HK-2 (cell line): ENCODE data around the gene DDX60.
A peak's percentile ranks its signal among the peaks of the same experiment; 100 is the strongest.
"Not testable (repeated sequence)": the region's sequence is repeated elsewhere in the genome, so short reads cannot be mapped to it uniquely, and the experiment has no call there.

Source experiments
- DNase-seq: peaks from one replicate; pipeline ENCODE4 v3.0.0-alpha.2; 2018; ENCODE audit not compliant: unreplicated experiment

The DDX60 gene, protein sequence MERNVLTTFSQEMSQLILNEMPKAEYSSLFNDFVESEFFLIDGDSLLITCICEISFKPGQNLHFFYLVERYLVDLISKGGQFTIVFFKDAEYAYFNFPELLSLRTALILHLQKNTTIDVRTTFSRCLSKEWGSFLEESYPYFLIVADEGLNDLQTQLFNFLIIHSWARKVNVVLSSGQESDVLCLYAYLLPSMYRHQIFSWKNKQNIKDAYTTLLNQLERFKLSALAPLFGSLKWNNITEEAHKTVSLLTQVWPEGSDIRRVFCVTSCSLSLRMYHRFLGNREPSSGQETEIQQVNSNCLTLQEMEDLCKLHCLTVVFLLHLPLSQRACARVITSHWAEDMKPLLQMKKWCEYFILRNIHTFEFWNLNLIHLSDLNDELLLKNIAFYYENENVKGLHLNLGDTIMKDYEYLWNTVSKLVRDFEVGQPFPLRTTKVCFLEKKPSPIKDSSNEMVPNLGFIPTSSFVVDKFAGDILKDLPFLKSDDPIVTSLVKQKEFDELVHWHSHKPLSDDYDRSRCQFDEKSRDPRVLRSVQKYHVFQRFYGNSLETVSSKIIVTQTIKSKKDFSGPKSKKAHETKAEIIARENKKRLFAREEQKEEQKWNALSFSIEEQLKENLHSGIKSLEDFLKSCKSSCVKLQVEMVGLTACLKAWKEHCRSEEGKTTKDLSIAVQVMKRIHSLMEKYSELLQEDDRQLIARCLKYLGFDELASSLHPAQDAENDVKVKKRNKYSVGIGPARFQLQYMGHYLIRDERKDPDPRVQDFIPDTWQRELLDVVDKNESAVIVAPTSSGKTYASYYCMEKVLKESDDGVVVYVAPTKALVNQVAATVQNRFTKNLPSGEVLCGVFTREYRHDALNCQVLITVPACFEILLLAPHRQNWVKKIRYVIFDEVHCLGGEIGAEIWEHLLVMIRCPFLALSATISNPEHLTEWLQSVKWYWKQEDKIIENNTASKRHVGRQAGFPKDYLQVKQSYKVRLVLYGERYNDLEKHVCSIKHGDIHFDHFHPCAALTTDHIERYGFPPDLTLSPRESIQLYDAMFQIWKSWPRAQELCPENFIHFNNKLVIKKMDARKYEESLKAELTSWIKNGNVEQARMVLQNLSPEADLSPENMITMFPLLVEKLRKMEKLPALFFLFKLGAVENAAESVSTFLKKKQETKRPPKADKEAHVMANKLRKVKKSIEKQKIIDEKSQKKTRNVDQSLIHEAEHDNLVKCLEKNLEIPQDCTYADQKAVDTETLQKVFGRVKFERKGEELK (N-terminal part only)

DNA sequence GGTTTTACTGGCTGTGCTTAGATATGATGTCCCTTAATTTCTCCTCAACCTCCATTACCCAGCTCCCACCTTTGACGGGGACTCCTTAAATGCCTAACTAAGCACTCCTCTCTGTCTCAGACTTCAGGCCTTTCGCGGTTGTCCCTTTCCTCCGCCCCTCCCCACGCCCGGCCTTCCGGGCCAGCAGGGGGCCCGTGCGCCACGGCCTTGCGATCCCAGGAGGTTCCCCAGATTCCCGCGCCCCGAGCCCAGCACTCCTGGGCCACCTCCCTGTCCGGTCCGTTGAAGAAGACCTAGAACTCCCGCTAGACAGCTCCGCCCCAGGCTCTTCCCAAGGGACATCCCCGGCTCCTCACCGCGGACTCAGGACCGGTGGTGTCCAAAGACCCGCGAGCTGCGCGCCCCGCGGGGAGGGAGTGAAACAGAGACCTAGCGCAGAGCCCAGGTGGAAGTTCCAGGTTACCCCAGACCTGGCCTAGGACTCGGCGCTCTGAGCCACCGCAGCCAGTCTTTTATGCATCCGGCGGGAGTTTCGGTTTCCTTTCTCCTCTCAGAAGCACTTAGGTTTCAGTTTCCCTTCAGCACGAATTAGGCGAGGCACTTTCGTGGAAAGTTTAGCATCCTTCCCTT lies at the start of gene DDX60:
Gene DDX60, minus strand, starts transcription at position 487 of the 630 bp plus-strand sequence. CDS start 7,493 bp downstream, outside the sequence.
- DNase-seq = peak; percentile 78

DNA sequence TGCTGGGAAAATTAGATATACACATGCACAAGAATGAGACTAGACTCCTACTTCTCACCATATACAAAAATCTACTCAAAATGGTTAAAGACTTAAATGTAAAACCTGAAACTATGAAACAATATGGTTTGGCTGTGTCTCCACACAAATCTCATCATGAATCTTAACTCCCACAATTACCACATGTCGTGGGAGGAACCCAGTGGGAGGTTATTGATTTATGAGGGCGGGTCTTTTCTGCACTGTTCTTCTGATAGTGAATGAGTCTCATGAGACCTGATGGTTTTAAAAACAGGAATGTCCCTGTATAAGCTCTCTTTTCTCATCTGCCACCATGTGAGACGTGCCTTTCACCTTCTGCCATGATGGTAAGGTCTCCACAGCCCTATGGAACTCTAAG lies 48.5 kb upstream of the DDX60 start:
- DNase-seq = no peak

DNA sequence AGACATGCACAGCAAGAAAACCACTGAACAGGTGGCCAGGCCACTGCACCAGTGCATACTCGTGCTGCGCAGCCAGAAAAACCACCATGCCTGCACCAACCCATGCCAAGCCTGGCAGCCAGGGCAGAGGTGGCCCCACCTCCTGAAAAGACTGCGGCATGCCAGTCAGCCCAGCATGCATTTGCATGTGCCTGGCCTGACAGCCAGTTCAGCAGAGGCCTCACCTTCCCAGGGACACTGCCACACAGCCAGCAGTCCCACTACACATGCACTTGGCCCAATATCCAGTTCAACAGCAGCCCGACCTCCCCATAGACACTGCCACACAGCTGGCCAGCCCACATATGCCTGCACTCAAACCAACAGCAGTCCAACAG lies 43.5 kb upstream of the DDX60 start:
- no peak for DNase-seq

DNA sequence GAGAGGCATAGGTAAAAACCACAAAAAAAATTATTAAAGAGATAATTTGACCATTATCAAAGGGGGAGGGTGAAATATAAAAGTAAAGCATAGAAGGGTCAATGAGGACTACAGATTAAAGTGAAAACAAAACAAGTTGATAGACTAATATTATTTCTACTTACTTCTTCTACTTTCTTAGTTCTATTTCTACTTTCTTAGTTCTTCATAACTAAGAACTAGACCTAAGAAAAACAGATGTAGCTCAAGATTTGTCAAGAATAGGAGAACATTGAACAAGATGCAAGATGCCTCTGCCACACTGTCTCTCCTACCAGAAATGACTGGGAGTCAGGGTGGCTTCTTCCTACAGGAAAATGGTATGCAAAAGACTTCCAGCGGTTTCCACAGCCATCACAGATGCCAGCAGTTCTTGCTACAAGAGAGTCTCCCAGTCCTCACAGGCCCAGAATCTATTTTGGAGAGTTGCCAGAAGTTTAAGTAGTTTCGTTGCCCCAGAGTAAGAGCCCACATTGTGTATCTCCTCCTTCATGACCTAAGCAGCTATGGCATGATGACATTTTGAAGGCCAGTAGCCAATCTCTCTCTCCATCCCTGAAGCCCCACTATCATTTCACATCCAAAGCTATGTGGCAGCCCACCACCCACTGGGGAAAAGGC lies 42.9 kb upstream of the DDX60 start:
- DNase-seq = no peak

DNA sequence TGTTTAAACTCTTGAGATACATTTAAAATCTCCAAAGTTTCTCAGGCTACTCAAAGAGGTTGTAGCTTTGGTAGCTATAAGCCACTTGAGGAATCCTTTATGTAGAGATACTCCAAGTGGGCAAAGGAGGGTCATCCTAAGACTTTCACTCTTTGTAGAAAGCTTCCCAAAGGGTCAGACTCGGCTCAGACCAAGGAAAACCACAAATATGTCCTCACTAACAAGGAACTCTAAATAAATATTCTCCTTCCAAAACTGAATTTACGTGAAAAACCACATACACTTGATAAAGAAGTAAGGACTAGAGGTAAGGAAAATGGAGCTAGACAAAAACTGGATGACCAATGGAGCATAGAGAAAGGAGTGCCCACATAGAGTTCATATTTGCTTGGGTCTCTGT lies 41.7 kb upstream of the DDX60 start:
- DNase-seq = no peak

DNA sequence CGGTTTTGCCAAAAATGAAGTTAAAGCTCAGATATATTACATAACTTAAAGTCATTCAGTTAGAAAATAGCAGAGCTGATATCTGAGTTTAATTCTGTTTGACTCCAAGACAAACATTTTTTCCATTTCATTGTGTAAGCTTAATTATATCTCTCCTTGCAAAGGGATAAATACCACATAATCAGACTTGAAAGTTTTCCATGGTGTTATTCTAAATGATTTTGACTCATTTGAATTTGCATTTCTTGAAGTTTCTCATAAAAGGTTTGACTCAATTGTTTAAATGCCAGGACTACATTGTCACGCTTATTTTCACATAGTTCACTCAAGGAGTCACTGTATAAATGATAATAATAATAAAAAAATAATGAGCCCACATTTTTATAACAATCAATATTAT lies 39.4 kb upstream of the DDX60 start:
- no peak for DNase-seq

DNA sequence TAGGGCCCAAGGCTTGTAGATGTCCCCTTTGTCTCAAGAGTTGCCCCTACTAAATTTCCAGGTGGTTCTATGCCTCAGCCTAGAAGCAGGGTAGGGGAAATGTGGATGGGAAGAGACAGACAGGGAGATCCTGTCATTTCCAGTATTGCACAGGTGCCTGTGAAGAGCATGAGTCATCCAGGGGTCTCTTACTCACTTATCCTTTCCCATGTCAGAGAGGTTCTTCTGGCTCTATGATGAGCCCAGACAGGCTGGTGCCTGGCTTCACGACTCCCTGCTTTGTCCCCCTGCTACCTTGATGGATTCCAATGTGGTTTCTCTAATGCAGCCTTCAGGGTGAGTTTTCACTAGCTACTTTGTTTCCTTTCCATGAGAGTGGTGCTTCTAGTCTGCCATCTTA lies 35.2 kb upstream of the DDX60 start:
- DNase-seq = no peak

DNA sequence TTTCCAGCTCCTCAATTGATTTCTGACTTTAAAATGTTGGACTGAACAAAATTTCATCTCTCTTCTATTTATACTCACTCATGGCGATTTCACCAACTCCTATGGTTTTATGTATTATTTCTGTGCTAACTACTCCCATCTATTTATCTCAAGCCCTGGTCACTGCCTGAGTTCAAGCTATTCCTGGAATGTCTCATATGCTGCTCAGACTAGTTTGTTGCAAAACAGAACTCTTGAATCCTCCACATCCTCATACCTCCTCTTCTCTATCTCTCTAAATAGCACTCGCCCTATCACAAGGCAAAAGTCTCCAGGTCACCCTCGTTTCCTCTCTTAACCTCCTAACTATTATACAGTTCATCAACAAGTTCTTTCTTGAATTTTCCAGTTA lies 19.0 kb upstream of the DDX60 start:
- DNase-seq = no peak

DNA sequence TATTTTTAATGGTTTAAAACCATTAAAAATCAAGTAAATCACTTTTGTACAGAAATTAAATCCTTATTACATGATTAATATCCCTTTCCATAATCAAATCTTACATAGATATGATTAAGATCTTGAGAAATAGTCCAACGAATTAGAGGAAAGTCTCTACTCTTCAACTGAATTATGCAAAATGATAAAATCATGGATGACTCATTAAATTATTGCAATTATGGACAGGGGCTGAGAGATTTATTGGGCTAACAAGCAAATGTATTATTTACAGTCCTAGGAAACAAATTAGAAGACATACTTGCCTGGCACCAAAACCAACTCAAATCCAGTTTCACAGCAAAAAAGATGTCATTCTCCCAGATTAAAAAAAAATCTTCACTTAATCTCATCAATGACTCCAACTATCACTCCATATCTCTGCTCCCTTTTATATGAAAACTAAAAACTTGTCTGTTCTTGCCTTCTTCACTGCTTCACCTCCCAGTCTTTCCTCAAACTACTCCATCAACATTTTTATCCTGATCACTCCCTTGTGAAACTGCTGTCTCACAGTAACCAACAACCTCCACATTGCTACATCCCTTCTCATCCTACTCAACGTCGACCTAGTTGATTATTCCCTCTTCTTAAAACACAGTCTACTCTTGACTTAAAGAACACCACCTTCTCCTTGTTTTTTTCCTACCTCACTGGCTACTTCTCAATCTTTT lies 18.4 kb upstream of the DDX60 start:
- no peak for DNase-seq

DNA sequence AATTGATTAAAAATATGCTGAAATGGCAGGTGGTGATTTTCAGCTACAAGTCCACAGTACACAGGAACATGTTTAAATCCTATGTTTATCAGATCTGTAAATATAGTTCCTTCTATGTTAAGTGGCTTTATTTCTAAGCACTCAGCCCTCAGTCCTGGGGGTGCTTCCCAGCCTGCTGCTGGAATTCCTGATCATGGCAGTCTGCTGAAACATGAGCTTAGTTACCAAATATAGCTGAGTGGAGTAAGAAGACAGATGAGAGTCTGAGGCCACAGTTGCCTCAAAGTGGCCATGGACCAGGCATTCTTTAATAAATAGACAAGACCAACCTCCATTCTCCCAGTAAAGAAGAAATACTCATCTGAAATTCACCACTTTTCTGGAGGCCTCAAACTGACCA lies 17.1 kb upstream of the DDX60 start:
- DNase-seq = no peak

DNA sequence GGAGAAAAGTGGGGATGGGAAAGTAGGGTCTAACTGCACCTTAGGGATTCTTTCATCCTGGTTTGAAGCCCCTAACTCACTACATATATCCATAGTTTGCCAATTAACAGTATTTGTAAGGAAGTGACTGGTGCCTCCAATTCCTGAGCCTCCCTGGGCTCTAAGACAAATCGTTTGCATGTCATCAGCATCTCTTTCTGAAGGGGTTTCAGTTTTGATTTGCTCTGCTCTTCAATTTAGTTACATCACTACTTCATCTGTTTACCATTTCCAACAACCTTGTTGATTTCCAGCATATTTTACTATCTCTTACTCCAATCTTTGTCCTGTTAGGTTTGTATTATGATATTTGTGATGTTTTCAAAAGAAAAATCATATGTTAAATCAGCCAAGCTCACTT lies 15.5 kb upstream of the DDX60 start:
- DNase-seq = no peak

DNA sequence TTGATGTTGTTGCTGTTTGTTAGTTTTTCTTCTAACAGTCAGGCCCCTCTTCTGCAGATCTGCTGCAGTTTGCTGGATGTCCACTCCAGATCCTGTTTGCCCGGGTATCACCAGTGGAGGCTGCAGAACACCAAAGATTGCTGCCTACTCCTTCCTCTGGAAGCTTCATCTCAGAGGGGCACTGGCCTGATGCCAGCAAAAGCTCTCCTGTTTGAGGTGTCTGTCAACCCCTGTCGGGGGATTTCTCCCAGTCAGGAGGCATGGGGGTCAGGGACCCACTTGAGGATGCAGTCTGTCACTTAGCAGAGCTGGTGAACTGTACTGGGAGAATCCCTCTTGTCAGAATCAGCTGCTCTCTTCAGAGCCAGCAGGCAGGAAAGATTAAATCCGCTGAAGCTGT lies 12.0 kb upstream of the DDX60 start:
- not testable (repeated sequence) for DNase-seq

DNA sequence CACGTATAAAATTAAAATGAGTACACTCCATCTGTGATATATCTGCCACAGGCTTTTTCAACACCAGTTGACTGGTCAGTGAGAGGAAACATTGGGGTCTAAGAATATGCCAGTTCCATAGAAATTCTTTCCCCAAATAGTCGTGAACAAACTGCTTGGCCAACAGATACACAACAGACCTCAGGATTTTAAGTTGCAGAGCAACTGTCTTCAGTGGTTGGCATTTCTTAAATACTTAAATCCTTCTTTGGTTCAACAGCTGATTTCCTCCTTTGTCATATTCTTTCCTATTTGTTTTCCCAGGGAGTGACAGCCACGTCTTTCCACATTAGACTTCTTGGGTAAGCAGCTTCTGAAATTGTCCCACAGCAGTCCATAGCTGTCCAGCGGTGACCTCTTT lies 7.0 kb upstream of the DDX60 start:
- DNase-seq = no peak

DNA sequence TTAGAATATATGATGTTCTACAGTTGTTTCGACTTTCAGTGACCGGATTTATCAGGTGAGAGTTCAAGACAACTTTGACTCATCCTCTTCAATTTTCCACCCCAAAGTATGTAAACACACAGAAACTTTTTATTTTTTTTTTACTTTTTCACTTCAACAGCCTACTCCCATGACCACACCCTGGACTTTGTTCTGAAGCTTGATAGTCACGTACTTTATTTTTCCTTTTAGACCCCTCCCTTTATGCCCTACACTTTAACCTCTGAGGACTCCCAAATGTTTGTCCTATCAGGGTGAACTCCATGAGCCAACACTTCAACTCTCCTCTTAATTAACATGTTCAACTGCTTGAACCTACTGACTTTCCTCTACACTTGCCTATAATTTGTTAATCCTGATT lies 2.5 kb upstream of the DDX60 start:
- DNase-seq = no peak

DNA sequence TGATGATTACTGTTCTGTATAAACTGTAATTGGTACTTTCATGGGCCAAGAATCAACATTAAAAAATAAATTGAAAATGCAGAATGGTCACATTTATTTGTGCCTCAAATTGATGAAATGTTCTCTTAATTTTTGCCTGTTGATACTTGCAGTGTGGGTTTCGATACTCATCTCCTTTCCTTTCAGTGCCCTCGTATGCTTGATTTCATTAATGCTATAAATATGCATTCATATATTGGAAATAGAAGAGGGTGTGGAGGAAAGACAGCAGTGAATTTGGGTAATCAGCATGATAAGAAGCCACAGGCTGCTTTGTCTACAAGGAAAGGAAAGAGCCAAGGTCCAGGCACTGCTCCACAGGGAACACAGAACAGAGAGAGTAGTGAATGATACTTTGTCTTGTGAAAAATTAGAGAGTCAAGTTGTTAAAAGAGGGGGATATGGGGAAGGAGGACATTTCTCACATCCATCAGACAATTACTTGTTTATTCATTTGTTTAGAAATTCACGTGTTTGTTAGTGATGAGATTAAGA lies 1.0 kb upstream of the DDX60 start:
- DNase-seq = no peak

DNA sequence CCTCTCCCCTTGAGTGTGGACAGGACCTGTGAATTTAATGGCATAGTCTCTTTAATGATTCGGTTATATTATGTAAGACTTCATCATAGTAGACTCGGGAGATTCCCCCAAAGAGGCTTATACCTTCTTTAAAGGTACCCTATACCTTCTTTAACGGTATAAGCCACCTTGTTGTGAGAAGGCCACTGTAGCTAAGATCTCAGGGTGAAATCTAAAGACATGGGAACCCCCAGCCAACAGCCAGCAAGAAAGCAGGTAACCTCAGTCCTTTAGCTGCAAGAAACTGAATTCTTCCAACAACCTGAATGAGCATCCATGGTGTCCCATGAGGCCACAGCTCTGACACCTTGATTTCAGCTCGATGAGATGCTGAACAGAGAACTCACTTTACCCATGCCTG lies 931 bp downstream of the DDX60 start:
- DNase-seq = no peak

DNA sequence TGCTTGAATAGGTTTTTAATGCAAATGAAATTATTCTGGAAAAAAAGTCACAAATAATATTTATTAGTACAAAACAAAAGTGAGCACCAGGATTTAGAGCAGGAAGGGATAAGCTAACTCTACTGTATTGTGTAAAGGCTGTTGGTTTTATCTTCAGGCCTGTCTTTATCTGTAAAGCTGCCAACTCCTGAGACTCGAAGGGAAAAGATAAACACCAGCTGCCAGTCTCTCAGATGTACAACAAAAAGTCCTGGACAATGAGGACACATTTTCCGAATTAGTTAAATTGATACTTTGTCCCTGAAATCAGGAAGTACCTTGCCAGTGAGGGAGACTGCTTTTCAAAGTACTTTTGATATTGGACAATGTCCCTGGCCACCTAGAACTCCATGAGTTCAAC lies 8.8 kb downstream of the DDX60 start:
- DNase-seq = no peak

DNA sequence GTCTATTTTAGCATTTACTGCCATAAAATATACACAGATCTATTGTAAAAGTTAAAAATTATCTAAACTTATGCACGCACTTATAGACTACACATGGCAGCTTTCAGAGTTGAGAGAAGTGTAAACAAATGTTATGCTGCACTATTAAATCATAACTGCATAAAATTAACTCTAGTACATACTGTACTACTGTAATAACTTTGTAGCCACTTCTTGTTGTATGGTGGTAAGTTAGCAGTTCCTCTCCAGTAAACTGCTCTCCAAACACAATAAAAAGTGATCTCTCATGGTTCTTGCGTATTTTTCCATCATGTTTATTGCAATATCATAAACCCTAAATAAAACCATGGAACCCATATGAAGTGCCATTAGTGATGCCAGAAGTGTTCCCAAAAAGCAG lies 9.6 kb downstream of the DDX60 start:
- DNase-seq = no peak

DNA sequence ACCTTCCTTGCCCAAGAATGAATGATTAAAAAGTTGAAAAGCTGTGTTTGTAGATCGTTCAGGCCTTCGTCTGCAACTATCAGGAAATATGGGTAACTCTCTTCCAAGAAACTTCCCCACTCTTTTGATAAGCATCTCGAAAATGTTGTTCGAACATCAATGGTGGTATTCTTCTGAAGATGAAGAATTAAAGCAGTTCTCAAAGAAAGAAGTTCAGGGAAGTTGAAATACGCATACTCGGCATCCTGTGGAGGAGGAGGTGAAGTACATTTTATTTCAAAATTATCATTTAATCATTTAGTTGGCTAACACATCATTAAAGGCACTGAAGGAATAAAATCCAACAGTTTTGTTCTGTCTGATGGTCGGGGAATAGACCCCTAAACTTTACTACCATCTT lies 12.1 kb downstream of the DDX60 start:
- DNase-seq = no peak

DNA sequence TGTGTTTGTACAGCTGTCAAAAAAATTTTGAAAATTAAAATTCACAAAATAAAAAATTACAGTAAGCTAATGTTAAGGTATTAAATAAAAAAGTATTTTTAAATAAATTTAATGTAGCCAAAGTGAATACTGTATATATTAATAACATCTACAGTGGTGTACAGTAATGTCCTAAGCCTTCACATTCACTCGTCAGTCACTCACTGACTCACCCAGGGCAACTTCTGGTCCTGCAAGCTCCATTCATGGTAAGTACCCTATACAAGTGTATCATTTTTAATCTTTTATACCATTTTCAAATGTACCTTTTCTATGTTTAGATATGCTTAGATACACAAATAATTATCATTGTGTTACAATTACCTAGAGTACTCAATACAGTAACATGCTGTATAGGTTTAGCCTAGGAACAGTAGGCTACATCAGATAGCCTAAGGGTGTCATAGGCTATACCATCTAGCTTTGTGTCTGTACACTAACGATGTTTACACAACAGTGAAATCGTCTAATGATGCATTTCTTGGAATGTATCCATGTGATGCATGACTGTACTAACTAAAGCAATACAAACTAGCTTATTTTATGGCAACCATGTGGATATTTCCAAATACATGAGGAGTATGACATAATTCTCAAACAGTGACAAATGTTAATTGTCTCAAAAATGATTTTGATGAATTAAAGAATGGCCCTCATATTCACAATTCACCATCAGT lies 13.7 kb downstream of the DDX60 start:
- DNase-seq = no peak
